UCSD-AML1 (cell line): ENCODE measurements around the gene HAPSTR1.

Experiments
- DNase-seq: peaks from one replicate; lab custom pipeline; 2025; ENCODE audit not compliant: unreplicated experiment; lab: John Stamatoyannopoulos, UW

Gene HAPSTR1

GRCh38 chr16:9122342-9122741 is 30.9 kb downstream of the HAPSTR1 start:
- DNase-seq, result no peak

DNA sequence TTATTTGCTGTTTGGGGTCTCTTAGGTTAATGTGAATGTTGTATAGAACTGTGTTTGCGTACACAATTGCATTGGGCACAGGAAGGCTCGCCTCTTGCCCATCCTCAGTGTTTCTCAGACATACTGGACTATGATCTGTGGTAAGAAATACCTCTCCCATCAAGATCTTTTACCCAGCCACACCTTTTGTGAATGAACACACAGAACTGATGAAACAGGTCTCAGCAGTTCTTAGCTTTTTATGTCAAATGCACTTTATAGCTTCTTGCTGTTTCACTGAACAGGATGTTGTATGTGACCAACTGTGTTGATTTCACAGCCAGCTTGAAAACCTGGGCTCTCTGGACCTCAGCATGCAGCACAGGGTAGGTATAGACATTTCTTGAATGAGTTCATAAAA is 31.5 kb downstream of the HAPSTR1 start:
- no peak for DNase-seq

- DNase-seq, result no peak
These were observed 32.0 kb downstream of the HAPSTR1 start for GRCh38 chr16:9123401-9123800.

DNA sequence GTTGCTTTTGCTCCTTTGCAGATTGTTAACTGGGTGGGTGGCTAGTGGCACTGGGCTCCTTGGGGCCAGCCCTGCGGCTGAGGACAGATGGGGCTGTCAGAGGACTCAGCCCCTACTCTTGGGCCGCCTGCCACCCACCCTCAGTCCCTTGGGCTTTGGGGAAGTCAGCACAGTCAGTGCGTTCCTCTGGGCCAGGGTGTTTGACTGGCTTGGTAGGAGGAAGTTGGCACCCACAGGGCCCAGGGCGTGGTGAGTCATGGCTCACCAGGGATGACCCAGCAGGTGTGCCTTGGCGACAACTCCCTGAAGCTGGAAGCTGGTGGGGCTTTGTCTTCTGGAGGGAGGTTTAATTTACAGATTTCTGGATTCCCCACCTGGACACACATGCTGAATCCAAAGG is 32.4 kb downstream of the HAPSTR1 start:
- DNase-seq, result no peak

- no peak for DNase-seq
These were observed 33.0 kb downstream of the HAPSTR1 start for GRCh38 chr16:9124444-9124843.

- no peak for DNase-seq
These were observed 33.6 kb downstream of the HAPSTR1 start for GRCh38 chr16:9124908-9125584.

- DNase-seq, result no peak
These were observed 34.4 kb downstream of the HAPSTR1 start for GRCh38 chr16:9125658-9126505.

- DNase-seq, result no peak
These were observed 35.2 kb downstream of the HAPSTR1 start for GRCh38 chr16:9126609-9127008.

GRCh38 chr16:9128346-9129342 is 37.2 kb downstream of the HAPSTR1 start:
- DNase-seq, result no peak

DNA sequence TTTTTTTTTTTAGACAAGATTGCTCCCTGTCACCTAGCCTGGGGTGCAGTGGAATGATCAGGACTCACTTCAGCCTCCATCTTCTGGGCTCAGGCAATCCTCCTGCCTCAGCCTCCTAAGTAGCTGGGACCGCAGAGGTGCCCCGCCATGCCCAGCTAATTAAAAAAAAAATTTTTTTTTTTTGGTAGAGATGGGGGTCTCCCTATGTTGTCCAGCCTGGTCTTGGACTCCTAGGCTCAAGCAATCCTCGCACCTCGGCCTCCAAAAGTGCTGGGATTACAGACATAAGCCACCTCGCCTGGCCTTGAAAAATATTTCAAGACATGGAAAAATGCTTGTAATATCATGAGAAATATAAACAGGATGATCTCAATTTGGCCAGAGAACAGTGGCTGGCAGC is 42.9 kb downstream of the HAPSTR1 start:
- DNase-seq, result no peak

GRCh38 chr16:9134739-9135138 is 43.3 kb downstream of the HAPSTR1 start:
- peak; percentile 69 for DNase-seq

DNA sequence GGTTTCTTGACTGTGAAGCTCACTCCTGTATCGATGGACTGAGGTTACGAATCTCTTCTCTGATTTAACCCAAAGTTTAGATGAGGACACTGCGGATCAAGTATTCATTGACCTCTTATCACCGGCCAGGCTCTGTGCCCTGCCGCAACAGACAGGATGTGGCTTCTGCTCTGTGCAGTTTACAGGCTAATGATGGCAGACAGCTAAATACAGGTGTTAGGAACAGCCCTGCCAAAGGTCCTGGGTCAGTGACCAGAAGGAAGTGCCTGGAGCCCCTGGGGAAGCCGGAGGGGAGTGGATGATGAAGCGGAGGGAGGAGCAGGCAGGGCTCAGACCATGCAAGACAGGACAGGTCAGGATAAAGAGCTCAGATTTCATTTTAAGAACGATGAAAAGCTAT is 44.4 kb downstream of the HAPSTR1 start:
- peak; percentile 30 for DNase-seq

DNA sequence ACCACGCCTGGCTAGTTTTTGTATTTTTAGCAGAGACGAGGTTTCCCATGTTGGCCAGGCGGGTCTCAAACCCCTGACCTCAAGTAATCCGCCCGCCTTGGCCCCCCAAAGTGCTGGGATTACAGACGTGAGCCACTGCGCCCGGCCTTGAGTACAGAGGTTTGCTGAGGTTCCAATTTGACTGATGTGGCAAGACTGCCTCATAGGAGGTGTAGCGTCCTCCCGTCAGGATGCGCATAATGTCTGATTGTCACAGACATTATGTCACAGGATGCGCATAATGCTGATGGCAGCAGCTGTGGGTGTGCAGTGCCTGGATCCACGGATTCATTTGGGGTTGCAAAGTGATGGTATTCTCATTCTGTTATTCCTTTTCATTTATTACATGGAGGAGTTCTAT is 45.2 kb downstream of the HAPSTR1 start:
- no peak for DNase-seq

DNA sequence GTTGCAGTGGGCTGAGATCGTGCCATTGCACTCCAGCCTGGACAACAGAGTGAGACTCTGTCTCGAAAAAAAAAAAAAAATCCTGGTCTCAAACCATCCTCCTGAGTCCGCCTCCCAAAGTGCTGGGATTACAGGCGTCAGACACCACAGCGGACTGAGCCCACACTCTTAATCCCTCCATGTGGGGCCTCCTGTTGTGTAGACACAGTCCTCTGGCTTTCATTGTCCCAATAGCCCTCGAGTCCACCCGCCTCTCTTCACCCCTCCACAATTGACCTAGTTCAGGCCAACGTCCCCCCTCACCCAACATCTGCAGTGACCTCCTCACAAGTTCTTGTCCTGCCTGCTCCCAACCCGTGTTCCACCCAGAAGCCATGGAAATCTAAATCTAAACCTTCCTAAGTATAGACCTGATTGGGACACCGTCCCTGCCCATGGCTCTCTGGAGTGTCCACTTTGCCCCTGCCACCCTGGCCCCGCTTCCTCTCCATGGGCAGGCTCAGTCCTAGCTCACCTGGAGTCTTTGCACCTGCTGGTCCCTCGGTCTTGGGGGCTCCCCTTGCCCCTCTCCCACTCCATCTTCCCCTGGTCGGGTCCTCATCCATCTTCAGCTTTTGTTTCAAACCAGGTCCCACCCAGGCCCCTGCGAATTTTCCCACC is 46.7 kb downstream of the HAPSTR1 start:
- DNase-seq, result no peak

- peak; percentile 46 for DNase-seq
These were observed 47.5 kb downstream of the HAPSTR1 start for GRCh38 chr16:9138731-9139501.

DNA sequence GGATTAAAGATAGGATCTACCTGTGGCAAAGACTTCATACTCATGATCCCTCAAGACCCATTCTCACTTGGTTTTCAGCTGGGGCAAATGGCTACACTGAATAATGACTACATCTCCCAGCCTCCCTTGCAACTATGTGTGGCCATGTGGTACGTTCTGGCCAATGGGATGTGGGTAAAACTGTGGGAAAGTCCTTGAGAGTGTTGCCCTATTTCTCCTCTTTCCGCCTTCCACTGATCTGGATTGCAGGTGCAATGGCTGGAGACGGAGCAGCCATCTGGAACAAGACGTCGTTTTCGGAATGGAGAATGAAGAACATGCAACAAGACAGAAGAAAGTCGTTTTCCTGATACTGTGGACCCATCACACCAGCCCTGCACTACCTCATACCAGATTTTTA is 48.5 kb downstream of the HAPSTR1 start:
- no peak for DNase-seq
